ENCODE data around the gene MTA1. TPM values are rescaled to one million over a fixed set of nuclear protein-coding genes. Genes with fewer than 3 reads are reported as not detected.

MTA1 gene
- total RNA-seq, 2 donors from 2014 or later, result 99.0 to 99.7 TPM

- DNase-seq (no peak), ATAC-seq (no peak)
- H3K27ac Mint-ChIP-seq, result no peak overlapping the region
- H3K27me3 Mint-ChIP-seq, result no peaks in the 10 kb centered on the region
- H3K9me3 ChIP-seq (ENCODE audit: control insufficient read depth, low read length, poor library complexity, severe bottlenecking), result no peaks in the 10 kb centered on the region
- H3K4me3 Mint-ChIP-seq, result no peak overlapping the region
- no peaks in the 10 kb centered on the region for H3K36me3 Mint-ChIP-seq (ENCODE audit: low read depth)
- H3K4me1 Mint-ChIP-seq, result no peaks in the 10 kb centered on the region
These were observed 47.8 kb downstream of the MTA1 start for GRCh38 chr14:105467249-105467941.

- ATAC-seq, result no peak
- Mint-ChIP-seq H3K4me3 (no peak overlapping the region), H3K27me3 (no peaks in the 10 kb centered on the region), H3K4me1 (no peaks in the 10 kb centered on the region), H3K36me3 (ENCODE audit: low read depth) (no peaks in the 10 kb centered on the region), H3K27ac (no peak overlapping the region)
- no peak for DNase-seq
- no peaks in the 10 kb centered on the region for H3K9me3 ChIP-seq (ENCODE audit: control insufficient read depth, low read length, poor library complexity, severe bottlenecking)
These were observed 48.4 kb downstream of the MTA1 start for GRCh38 chr14:105467942-105468471.

DNA sequence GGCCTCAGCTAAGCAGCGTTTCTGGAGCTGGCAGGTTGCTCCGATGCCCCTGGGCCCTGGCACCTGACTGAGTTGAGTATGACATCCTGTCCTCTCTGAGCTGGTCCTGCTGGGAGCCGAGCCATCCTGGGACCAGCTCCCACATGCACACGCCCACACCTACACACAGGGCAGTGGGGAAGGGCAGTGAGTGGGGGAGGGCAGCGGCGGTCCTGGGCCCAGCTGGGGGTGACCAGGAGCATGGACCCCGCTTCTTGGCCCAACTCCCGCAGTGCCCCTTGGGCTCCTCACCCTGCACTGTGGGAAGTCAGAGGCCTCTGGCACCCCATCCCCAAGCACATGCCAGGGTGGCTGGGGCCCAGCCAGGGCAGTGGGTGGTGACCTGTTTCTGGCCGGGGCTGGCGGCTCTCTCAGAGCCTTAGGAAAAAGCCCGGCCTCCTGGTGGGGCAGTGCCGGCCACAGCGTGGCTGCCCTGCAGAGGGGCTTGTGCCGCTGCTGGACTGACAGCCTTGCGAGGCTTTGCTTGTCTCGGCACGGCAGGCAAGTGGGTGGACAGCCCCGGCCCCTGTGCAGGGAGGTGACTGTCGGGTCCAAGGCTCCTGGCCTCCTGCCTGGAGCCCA lies 49.1 kb downstream of the MTA1 start:
- no peak overlapping the region for H3K4me3 Mint-ChIP-seq
- DNase-seq (no peak), ATAC-seq (no peak)
- no peak overlapping the region for H3K27ac Mint-ChIP-seq
- no peaks in the 10 kb centered on the region for H3K9me3 ChIP-seq (ENCODE audit: control insufficient read depth, low read length, poor library complexity, severe bottlenecking)
- no peaks in the 10 kb centered on the region for H3K27me3 Mint-ChIP-seq
- no peaks in the 10 kb centered on the region for H3K36me3 Mint-ChIP-seq (ENCODE audit: low read depth)
- no peaks in the 10 kb centered on the region for H3K4me1 Mint-ChIP-seq

GRCh38 chr14:105469456-105470349 lies 50.1 kb downstream of the MTA1 start:
- no peak overlapping the region for H3K27ac Mint-ChIP-seq
- H3K4me1 Mint-ChIP-seq, result peaks cover 2% of the 10 kb centered on the region
- no peak overlapping the region for H3K4me3 Mint-ChIP-seq
- no peak for DNase-seq
- ATAC-seq, result no peak
- no peaks in the 10 kb centered on the region for H3K27me3 Mint-ChIP-seq
- H3K36me3 Mint-ChIP-seq (ENCODE audit: low read depth), result no peaks in the 10 kb centered on the region
- no peaks in the 10 kb centered on the region for H3K9me3 ChIP-seq (ENCODE audit: control insufficient read depth, low read length, poor library complexity, severe bottlenecking)

DNA sequence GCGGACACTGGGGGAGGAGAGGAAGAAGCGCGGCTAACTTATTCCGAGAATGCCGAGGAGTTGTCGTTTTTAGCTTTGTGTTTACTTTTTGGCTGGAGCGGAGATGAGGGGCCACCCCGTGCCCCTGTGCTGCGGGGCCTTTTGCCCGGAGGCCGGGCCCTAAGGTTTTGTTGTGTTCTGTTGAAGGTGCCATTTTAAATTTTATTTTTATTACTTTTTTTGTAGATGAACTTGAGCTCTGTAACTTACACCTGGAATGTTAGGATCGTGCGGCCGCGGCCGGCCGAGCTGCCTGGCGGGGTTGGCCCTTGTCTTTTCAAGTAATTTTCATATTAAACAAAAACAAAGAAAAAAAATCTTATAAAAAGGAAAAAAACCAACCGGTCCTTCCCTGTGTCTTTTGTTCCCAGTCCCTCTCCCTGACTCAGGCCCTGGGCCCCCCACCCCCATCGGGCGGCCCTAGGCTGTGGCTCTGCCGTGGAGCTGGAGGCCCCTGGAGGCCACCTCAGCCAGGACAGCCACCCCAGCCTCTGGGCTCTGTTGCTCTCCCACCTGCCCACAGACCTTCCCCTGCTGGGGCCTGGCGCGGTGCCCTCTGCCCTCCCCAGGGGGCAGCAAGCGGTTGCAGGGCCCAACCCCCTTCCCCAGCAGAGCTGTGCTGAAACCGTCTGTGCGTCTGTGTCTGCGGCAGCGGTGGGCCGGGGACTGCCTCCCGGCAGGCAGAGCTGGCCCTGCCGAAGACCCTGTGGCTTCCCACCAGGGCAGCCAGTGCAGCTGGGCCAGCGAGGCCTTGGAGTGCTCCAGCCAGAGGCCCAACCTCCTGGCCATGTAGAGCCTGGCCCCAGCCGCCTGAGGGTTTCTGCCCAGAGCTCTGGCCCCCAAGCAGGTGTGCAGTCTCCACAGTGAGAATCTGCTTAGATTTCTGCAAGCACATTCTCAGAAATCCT lies 51.0 kb downstream of the MTA1 start:
- ATAC-seq, result no peak

DNA sequence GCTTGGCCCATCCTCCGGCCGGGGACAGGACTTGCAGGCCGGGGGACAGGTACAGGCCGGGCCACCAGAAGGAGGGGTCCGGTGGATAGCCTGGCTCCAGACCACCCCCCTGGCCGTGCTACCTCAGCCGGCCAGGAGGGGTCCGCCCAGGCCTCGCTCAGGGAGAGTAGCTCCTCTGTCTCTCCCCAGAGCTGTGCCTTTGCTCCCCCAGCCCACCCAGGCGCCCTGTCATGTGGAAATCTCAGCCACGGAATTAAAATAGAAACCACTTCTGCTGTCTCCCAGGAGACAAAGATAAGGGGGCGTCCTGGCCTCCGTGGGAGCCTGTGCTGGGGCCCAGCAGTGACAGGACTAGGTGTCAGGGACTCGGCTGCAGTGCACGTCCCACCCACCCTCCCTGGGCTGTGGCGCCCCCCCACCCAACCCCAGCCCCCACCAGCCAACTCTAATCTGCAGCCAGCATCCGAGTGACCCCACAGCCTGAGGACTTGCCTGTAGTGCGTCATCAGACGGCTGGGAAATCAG lies 51.7 kb downstream of the MTA1 start:
- Mint-ChIP-seq H3K4me3 (no peak overlapping the region), H3K27me3 (no peaks in the 10 kb centered on the region), H3K4me1 (peaks cover 2% of the 10 kb centered on the region), H3K27ac (no peak overlapping the region), H3K36me3 (ENCODE audit: low read depth) (no peaks in the 10 kb centered on the region)
- no peak for DNase-seq
- no peak for ATAC-seq
- H3K9me3 ChIP-seq (ENCODE audit: control insufficient read depth, low read length, poor library complexity, severe bottlenecking), result no peaks in the 10 kb centered on the region

More for the DNA sequence above, 51.0 kb downstream of the MTA1 start:
- peaks cover 2% of the 10 kb centered on the region for H3K4me1 Mint-ChIP-seq
- H3K27ac Mint-ChIP-seq, result no peak overlapping the region
- no peak overlapping the region for H3K4me3 Mint-ChIP-seq
- DNase-seq, result no peak
- no peaks in the 10 kb centered on the region for H3K36me3 Mint-ChIP-seq (ENCODE audit: low read depth)
- H3K27me3 Mint-ChIP-seq, result no peaks in the 10 kb centered on the region
- H3K9me3 ChIP-seq (ENCODE audit: control insufficient read depth, low read length, poor library complexity, severe bottlenecking), result no peaks in the 10 kb centered on the region

GRCh38 chr14:105471823-105472485 lies 52.3 kb downstream of the MTA1 start:
- peaks cover 2% of the 10 kb centered on the region for H3K4me1 Mint-ChIP-seq
- H3K27me3 Mint-ChIP-seq, result no peaks in the 10 kb centered on the region
- no peaks in the 10 kb centered on the region for H3K36me3 Mint-ChIP-seq (ENCODE audit: low read depth)
- no peaks in the 10 kb centered on the region for H3K9me3 ChIP-seq (ENCODE audit: control insufficient read depth, low read length, poor library complexity, severe bottlenecking)
- DNase-seq (no peak), ATAC-seq (no peak)
- H3K27ac Mint-ChIP-seq, result no peak overlapping the region
- H3K4me3 Mint-ChIP-seq, result no peak overlapping the region

GRCh38 chr14:105472486-105472991 lies 52.9 kb downstream of the MTA1 start:
- H3K36me3 Mint-ChIP-seq (ENCODE audit: low read depth), result peaks cover 2% of the 10 kb centered on the region
- no peak for ATAC-seq
- peak overlapping the region; percentile 25 for H3K4me3 Mint-ChIP-seq
- H3K27me3 Mint-ChIP-seq, result no peaks in the 10 kb centered on the region
- no peak overlapping the region for H3K27ac Mint-ChIP-seq
- DNase-seq, result no peak
- no peaks in the 10 kb centered on the region for H3K9me3 ChIP-seq (ENCODE audit: control insufficient read depth, low read length, poor library complexity, severe bottlenecking)
- H3K4me1 Mint-ChIP-seq, result peaks cover 6% of the 10 kb centered on the region

DNA sequence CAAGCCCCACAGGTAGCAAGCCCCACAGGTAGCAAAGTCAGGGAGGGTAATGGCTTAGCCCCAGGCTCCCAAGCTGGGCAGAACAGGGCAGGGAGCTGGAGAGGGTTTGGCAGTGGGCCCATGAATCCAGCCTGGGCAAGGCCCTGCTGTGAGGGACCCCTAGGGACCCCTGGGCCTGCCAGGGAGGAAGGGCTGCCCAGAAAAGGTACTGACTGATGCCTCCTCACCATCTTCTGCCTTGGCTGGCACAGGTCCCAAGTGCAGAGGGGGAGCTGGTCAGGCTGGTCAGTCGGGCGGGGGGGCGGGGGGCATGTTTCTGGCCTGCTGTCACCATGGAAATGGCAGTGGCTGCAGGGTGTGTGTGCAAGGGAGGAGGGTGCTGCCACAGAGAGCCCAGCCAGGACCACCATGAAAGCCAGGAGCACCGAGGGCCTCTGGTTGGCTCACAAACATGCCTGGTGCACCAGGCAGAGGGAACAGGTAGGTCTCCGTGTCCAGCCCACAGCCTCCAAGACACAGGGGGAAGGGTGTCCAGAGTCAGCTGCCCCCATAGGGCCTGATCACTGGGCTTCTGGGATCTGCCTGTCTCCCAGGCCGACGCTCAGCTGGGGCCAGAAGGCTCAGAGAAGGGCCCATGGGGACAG lies 53.5 kb downstream of the MTA1 start:
- Mint-ChIP-seq H3K36me3 (ENCODE audit: low read depth) (peaks cover 2% of the 10 kb centered on the region), H3K27me3 (no peaks in the 10 kb centered on the region), H3K4me3 (peak overlapping the region; percentile 83), H3K27ac (no peak overlapping the region), H3K4me1 (peaks cover 6% of the 10 kb centered on the region)
- no peaks in the 10 kb centered on the region for H3K9me3 ChIP-seq (ENCODE audit: control insufficient read depth, low read length, poor library complexity, severe bottlenecking)
- ATAC-seq (no peak), DNase-seq (no peak)

DNA sequence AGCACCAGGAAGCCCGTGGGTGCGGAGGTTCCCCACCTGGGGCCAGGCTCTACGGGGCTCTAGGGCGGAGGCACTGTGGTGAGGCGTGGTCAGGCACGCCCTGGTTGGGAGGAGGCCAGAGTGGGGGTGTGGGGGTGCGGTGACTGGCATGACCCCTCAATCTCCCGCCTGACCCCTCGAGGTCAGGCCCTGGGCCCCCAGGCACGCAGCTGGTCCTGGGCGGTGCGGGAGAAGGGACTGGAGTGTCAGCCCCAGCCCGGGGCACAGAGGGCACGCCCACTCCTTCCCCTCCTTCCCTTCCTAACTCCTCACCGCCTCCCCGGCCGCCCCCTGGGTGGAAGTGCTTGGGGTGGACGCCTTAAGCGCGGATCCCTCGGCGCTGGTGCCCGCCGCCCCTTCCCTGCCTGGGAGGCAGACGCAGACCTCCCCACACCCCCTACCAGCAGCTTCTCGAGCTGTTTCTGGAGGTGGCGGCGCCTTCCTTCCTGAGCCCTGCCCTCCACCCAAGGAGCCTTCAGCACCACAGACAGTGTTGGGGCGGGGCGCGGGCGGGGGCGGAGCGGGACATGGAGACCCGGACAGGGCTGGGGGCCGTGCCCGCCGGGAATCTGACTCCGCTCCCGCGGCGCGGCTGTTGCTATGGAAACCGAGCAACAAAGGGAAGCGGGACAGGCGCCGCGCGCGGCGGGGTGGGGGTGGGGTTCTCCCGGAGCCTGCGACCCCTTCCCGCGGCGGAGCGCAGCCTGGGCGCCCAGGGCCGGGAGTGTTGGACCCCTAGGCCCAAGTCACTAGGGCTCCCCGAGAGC lies 54.3 kb downstream of the MTA1 start:
- peak; percentile 57 to 87 (median 86) for DNase-seq
- peak; percentile 73 for ATAC-seq
- H3K9me3 ChIP-seq (ENCODE audit: control insufficient read depth, low read length, poor library complexity, severe bottlenecking), result no peaks in the 10 kb centered on the region
- peak overlapping the region; percentile 83 for H3K4me3 Mint-ChIP-seq
- H3K27ac Mint-ChIP-seq, result peak overlapping the region; percentile 49
- H3K36me3 Mint-ChIP-seq (ENCODE audit: low read depth), result peaks cover 2% of the 10 kb centered on the region
- no peaks in the 10 kb centered on the region for H3K27me3 Mint-ChIP-seq
- peaks cover 6% of the 10 kb centered on the region for H3K4me1 Mint-ChIP-seq

Data from T-helper 17 cell (primary cell).